AG09309 (cell line): ENCODE results near the gene ADARB1.

Experiments
- DNase-seq: peaks from one replicate; pipeline ENCODE4 v3.0.0-alpha.2; 2010; ENCODE audit warnings: low read depth
- H3K4me3 ChIP-seq: 2 replicates; pipeline ENCODE4 v1.5.1; 2011; ENCODE audit warnings: mild to moderate bottlenecking, low read depth, low read length, moderate library complexity; ENCODE audit not compliant: control insufficient read depth
- TF ChIP-seq, protein P1 (sequence below): IDR thresholded peaks from 2 replicates; pipeline ENCODE4 v1.5.1; 2011; ENCODE audit warnings: mild to moderate bottlenecking, low read depth, low read length, inconsistent platforms; ENCODE audit not compliant: insufficient read depth, control insufficient read depth; ENCODE audit errors: missing control alignments

The ADARB1 gene

DNA sequence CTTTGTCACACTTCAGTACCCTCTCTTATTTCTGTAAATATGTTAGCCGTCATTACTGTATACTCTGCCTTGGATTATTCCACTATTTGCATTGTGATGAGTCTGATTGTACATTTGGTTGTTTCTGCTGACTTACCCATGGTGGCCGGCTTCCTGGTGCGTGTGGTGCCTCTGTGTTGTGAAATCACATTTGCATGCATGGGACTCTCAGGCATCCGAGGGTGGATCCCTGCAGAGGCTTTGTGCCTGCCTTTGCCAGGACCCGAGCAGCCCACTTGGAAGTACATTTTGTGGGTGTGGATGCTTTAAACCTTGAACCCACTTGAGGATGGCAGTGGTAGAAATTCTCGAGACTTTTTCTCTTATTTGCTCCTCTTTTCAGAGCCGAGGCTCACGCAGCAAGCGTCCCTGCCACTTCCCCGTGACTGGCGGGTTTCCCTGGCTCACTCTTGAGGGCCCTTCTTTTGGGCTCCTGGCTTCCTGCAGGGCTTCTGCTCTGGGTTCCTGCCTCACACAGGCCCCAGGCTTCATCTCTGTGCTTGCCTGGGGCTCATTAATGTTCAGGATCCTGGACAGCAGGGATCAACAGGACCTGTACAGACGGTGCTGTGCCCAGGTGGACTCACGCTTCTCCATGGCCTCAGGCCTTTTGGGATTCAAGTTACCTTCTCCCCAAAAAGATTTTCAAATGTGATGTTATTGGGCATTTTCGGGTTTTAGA is 176.7 kb downstream of the ADARB1 start:
- DNase-seq: no peak
- H3K4me3 ChIP-seq: no peak overlapping the region
- TF ChIP-seq, protein P1, sequence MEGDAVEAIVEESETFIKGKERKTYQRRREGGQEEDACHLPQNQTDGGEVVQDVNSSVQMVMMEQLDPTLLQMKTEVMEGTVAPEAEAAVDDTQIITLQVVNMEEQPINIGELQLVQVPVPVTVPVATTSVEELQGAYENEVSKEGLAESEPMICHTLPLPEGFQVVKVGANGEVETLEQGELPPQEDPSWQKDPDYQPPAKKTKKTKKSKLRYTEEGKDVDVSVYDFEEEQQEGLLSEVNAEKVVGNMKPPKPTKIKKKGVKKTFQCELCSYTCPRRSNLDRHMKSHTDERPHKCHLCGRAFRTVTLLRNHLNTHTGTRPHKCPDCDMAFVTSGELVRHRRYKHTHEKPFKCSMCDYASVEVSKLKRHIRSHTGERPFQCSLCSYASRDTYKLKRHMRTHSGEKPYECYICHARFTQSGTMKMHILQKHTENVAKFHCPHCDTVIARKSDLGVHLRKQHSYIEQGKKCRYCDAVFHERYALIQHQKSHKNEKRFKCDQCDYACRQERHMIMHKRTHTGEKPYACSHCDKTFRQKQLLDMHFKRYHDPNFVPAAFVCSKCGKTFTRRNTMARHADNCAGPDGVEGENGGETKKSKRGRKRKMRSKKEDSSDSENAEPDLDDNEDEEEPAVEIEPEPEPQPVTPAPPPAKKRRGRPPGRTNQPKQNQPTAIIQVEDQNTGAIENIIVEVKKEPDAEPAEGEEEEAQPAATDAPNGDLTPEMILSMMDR: no peak

DNA sequence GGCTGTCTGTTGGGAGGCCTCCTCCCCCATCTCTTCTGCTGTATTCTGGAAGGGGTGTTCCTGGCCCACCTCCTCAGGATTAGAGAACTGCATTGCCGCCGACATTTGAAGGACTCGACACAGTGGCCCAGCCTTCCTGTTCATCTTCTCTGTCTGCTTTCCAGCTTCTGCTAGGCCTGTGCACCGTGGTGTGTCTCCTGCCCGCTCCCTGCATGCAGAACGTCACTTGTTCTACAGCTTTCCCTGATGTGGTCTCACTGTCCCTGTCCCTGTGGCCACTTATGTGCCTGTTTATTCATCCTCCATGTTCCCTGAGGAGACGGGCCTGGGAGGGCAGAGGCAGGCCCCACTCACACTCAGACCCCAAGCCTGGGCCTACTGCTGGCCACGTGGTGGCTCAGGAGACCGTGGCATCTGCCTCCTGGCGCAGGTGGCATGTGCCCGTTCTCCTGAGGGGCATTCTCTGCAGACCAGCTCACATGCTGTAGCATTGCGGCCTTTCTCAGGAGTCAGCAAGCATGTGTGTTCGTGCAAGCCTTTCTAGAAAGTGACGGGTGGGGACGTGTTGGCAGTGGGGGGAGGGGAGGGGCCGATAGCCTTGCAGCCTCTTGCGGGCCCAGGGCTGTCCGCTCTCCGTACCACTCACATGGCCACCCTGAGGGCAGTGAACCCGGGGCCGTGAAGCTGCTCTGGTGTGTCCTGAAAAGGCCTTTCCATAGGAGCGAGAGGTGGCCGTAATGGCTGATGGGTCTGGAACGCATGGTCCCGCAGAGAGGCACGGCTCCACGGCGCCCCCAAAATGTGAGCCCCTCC is 177.5 kb downstream of the ADARB1 start:
- no peak overlapping the region for H3K4me3 ChIP-seq
- TF ChIP-seq, protein P1: no peak

DNA sequence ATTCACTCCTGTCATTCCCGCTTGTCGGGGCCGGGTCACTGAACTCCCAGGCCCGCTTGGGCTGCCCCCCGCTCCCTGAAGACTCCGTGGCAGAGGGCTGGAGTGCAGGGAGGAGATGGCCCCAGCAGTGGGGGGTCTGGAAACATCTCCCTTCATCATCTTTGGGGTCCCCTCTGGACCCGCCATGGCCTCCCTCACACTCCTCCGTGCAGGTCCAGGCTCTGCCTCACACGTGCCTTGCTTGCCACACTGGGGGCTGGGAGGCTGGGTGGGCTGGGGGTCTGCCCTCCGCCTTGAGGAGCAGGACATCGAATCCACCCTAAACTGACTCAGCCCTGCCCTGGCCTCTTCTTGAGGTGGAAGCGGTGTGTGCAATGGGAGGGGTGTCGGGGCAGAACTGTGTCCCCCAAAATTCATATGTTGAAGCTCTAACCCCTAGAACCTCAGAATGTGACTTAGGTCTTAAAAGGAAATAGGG is 178.1 kb downstream of the ADARB1 start:
- H3K4me3 ChIP-seq: no peak overlapping the region
- DNase-seq: no peak
- TF ChIP-seq, protein P1: no peak

More for the DNA sequence above, 177.5 kb downstream of the ADARB1 start:
- no peak for DNase-seq

DNA sequence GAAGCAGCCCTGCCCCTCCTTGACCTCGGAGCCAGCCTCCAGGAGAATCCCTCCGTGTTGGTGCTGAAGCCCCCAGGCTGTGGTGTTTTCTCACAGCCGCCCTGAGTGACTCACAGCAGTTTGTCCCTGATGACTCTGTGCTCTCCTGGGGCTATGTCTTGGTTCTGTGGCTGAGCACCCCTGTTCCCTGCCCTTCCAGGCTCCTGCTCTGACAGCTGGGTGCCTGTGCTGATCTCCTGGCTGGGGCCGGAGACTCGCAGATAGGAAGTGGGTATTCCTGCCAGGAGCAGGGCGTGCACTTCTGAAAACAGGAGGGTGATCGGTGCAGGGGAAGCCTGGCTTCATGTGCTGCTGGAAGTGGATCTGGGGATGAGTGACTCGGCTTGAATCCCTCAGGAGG is 178.8 kb downstream of the ADARB1 start:
- TF ChIP-seq, protein P1: no peak
- no peak for DNase-seq
- no peak overlapping the region for H3K4me3 ChIP-seq

DNA sequence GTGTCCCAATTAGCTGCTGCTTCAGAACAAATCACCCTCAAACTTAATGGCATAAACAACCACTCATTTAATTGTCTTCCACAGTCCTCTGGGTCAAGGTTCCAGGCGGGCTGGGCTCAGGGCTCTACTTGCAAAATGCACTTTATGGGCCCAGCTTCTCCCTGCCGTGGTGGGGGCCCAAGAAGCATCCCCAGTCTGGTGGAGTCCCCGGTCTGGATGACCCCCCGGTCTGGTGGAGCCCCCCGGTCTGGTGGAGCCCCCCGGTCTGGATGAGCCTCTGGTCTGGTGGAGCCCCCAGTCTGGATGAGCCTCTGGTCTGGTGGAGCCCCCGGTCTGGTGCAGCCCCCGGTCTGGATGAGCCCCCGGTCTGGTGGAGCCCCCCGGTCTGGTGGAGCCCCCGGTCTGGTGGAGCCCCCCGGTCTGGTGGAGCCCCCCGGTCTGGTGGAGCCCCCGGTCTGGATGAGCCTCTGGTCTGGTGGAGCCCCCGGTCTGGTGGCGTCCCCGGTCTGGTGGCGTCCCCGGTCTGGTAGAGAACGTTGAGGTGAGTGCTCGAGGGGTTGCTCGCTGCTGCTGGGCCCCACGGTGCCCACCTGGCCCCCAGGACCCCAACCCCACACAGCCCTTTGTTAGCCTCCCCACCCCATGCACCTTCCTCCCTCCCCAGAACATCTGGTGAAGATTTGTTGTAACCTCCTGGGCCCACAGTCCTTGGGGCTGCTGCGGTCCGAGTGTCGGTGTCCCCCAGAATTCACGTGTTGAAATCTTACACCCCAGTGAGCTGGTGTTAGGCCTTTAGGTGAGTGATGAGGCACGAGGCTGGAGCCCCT is 179.5 kb downstream of the ADARB1 start:
- no peak overlapping the region for H3K4me3 ChIP-seq
- DNase-seq: no peak
- TF ChIP-seq, protein P1: no peak

DNA sequence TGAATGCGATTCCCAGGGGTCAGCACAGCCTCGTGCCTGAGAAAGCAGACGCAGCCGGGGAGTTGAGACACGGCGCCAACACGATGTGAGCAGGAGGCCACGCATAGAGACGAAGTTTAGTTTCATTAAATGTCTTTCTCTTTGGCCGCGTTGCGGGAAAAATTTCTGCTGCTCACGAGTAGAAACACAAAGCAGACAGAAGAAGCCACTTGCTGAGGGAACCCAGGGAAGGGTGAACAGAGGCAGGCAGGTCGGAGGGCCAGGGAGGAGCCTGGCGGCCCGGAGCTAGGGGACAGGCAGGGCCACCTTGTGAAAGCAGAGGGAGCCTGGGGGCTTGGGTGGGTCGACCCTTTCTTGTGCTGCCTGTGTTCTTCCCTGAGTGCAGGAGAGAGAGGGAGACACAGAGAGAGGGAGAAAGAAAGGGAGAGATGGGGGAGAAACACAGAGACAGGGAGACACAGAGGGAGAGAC is 180.1 kb downstream of the ADARB1 start:
- no peak overlapping the region for H3K4me3 ChIP-seq
- TF ChIP-seq, protein P1: no peak
- DNase-seq: no peak
